DND-41 (cell line): ENCODE measurements around the gene CRTC3.

Experiments used
- ATAC-seq: fragments of 200-7000 bp; cut with Tn5 transposase; 3 replicates; pipeline ENCODE4 v1.9.1; 2021; ENCODE audit warnings: low read depth; ENCODE audit not compliant: insufficient read depth
- DNase-seq: peaks from one replicate; pipeline ENCODE4 v3.0.0-alpha.2; 2020
- H2AFZ ChIP-seq: 2 replicates; pipeline ENCODE4 v1.6.0; 2012; ENCODE audit warnings: low read depth, low read length
- H3K27ac ChIP-seq: 2 replicates; pipeline ENCODE4 v1.5.1; 2012; ENCODE audit warnings: low read length, inconsistent platforms
- H3K27me3 ChIP-seq: fragments of 200-600 bp; sonication (generic); 2 replicates; pipeline ENCODE4 v1.6.0; 2012; ENCODE audit warnings: low read length, mild to moderate bottlenecking, inconsistent platforms; ENCODE audit not compliant: insufficient read depth, poor library complexity
- H3K36me3 ChIP-seq: 2 replicates; pipeline ENCODE4 v1.5.1; 2012; ENCODE audit warnings: low read length, inconsistent platforms; ENCODE audit not compliant: insufficient read depth
- H3K4me1 ChIP-seq: 2 replicates; pipeline ENCODE4 v1.5.1; 2012; ENCODE audit warnings: mild to moderate bottlenecking, low read length; ENCODE audit not compliant: insufficient read depth
- H3K4me2 ChIP-seq: 2 replicates; pipeline ENCODE4 v1.6.0; 2012; ENCODE audit warnings: mild to moderate bottlenecking, moderate library complexity, low read length, inconsistent platforms; ENCODE audit not compliant: insufficient read depth
- H3K4me3 ChIP-seq, 2 experiments: fragments of 200-600 bp in 1 of 2; shearing (Covaris generic) in 1 of 2; 2 replicates each; pipeline ENCODE4 v1.5.1; 2012 to 2016; ENCODE audit warnings: inconsistent platforms in 2 of 2, low read length in 2 of 2, mild to moderate bottlenecking in 2 of 2, low read depth in 1 of 2, moderate library complexity in 1 of 2
- H3K79me2 ChIP-seq: 2 replicates; pipeline ENCODE4 v1.6.0; 2012; ENCODE audit warnings: low read length, inconsistent platforms; ENCODE audit not compliant: insufficient read depth
- H3K9ac ChIP-seq: 2 replicates; pipeline ENCODE4 v1.6.0; 2012; ENCODE audit warnings: low read depth, mild to moderate bottlenecking, inconsistent platforms, low read length, moderate library complexity
- H3K9me3 ChIP-seq: 2 replicates; pipeline ENCODE4 v1.5.1; 2012; ENCODE audit warnings: low read length, moderate library complexity, mild to moderate bottlenecking, inconsistent platforms; ENCODE audit not compliant: insufficient read depth, severe bottlenecking
- H4K20me1 ChIP-seq: 2 replicates; pipeline ENCODE4 v1.6.0; 2012; ENCODE audit warnings: low read length; ENCODE audit not compliant: insufficient read depth
- CTCF ChIP-seq: IDR thresholded peaks from 2 replicates; pipeline ENCODE4 v1.5.1; 2012; ENCODE audit warnings: borderline replicate concordance, low read length, moderate library complexity, mild to moderate bottlenecking; ENCODE audit not compliant: poor library complexity, severe bottlenecking; ENCODE audit errors: extremely low read depth
- EZH2 ChIP-seq: IDR thresholded peaks from 3 replicates; pipeline ENCODE4 v1.6.1; 2012; ENCODE audit warnings: borderline replicate concordance, low read depth, mild to moderate bottlenecking, moderate library complexity, low read length, inconsistent platforms; ENCODE audit not compliant: severe bottlenecking

The CRTC3 gene

GRCh38 chr15:90690585-90690984, 160.9 kb downstream of the CRTC3 start:
- no peaks in the 10 kb centered on the region for H3K79me2 ChIP-seq
- no peak overlapping the region for H3K9ac ChIP-seq
- H3K4me2 ChIP-seq, result no peak overlapping the region
- no peaks in the 10 kb centered on the region for H4K20me1 ChIP-seq
- no peaks in the 10 kb centered on the region for H3K27me3 ChIP-seq
- ATAC-seq (no peak), DNase-seq (no peak)
- TF ChIP-seq CTCF (no peak), EZH2 (no peak)
- no peak overlapping the region for H2AFZ ChIP-seq
- no peak overlapping the region for H3K27ac ChIP-seq
- peaks cover 28% of the 10 kb centered on the region for H3K4me1 ChIP-seq
- H3K4me3 ChIP-seq, result no peak overlapping the region
- no peaks in the 10 kb centered on the region for H3K36me3 ChIP-seq
- no peaks in the 10 kb centered on the region for H3K9me3 ChIP-seq

- H3K9me3 ChIP-seq, result no peaks in the 10 kb centered on the region
- H2AFZ ChIP-seq, result no peak overlapping the region
- H3K36me3 ChIP-seq, result no peaks in the 10 kb centered on the region
- H3K4me3 ChIP-seq, result no peak overlapping the region
- H3K27me3 ChIP-seq, result no peaks in the 10 kb centered on the region
- H4K20me1 ChIP-seq, result no peaks in the 10 kb centered on the region
- ATAC-seq (no peak), DNase-seq (no peak)
- H3K4me2 ChIP-seq, result no peak overlapping the region
- no peaks in the 10 kb centered on the region for H3K79me2 ChIP-seq
- no peak overlapping the region for H3K9ac ChIP-seq
- no peak overlapping the region for H3K27ac ChIP-seq
- peaks cover 20% of the 10 kb centered on the region for H3K4me1 ChIP-seq
- TF ChIP-seq CTCF, result no peak
- TF ChIP-seq EZH2, result no peak
Measured at GRCh38 chr15:90691369-90691768, 161.6 kb downstream of the CRTC3 start.

GRCh38 chr15:90691982-90692773, 162.5 kb downstream of the CRTC3 start:
- Histone ChIP-seq H4K20me1 (no peaks in the 10 kb centered on the region), H2AFZ (no peak overlapping the region), H3K27ac (no peak overlapping the region), H3K27me3 (no peaks in the 10 kb centered on the region), H3K9me3 (no peaks in the 10 kb centered on the region), H3K36me3 (no peaks in the 10 kb centered on the region), H3K79me2 (no peaks in the 10 kb centered on the region), H3K4me3 (no peak overlapping the region), H3K9ac (no peak overlapping the region), H3K4me2 (no peak overlapping the region), H3K4me1 (peaks cover 12% of the 10 kb centered on the region)
- ATAC-seq (no peak), DNase-seq (no peak)
- TF ChIP-seq CTCF, result no peak
- no peak for TF ChIP-seq EZH2
